Gastroesophageal sphincter (tissue), 4 donors: ENCODE data around the gene PIF1. TPM values are rescaled to one million over a fixed set of nuclear protein-coding genes. Genes with fewer than 3 reads are reported as not detected.

ENCODE experiments used
- ATAC-seq: fragments of 150-250 bp; one replicate; pipeline ENCODE4 v1.9.1; 2016; ENCODE audit warnings: mild to moderate bottlenecking, moderate library complexity
- H3K27ac ChIP-seq, 4 donors: fragments of 200-600 bp; sonication (generic) in 3 of 4; 1 replicate in 3 of 4; 2 replicates in 1 of 4; pipeline ENCODE4 v1.5.1; 2016 to 2019
- H3K27me3 ChIP-seq: fragments of 200-600 bp; sonication (generic); one replicate; pipeline ENCODE4 v1.5.1; 2019
- H3K36me3 ChIP-seq, 2 donors: fragments of 200-600 bp; sonication (generic); one replicate each; pipeline ENCODE4 v1.5.1; 2019; ENCODE audit warnings: control low read depth in 1 of 2
- H3K4me1 ChIP-seq, 3 donors: fragments of 200-600 bp; sonication (generic); 1 replicate in 2 of 3; 2 replicates in 1 of 3; pipeline ENCODE4 v1.5.1; 2016 to 2019; ENCODE audit warnings: control low read depth in 2 of 3
- H3K4me3 ChIP-seq, 2 donors: fragments of 200-600 bp; sonication (generic); one replicate each; pipeline ENCODE4 v1.5.1; 2019; ENCODE audit warnings: mild to moderate bottlenecking in 1 of 2, moderate library complexity in 1 of 2
- H3K9me3 ChIP-seq, 3 donors: fragments of 200-600 bp; sonication (generic); one replicate each; pipeline ENCODE4 v1.5.1; 2017 to 2019; ENCODE audit warnings: control low read depth in 2 of 3
- CTCF ChIP-seq, 4 experiments: fragments of 200-600 bp in 2 of 4; fragments of 450-650 bp in 2 of 4; sonication (generic) in 1 of 4; IDR thresholded peaks; one replicate each; pipeline ENCODE4 v1.5.1; 2017 to 2019; ENCODE audit warnings: antibody characterized with exemption in 4 of 4, mild to moderate bottlenecking in 2 of 4, moderate library complexity in 2 of 4
- EP300 ChIP-seq: sonication (generic); formaldehyde crosslinking; IDR thresholded peaks from one replicate; pipeline ENCODE4 v1.6.1; 2017; ENCODE audit warnings: antibody characterized with exemption, mild to moderate bottlenecking
- POLR2A ChIP-seq, 2 donors: fragments of 450-650 bp; IDR thresholded peaks; one replicate each; pipeline ENCODE4 v1.6.1; 2017; ENCODE audit warnings: antibody characterized with exemption in 2 of 2, mild to moderate bottlenecking in 2 of 2, moderate library complexity in 1 of 2
- POLR2AphosphoS5 ChIP-seq: sonication (generic); formaldehyde crosslinking; IDR thresholded peaks from one replicate; pipeline ENCODE4 v1.6.1; 2017; ENCODE audit warnings: antibody characterized with exemption
- WGBS, 2 donors: methylation state at CpG; one replicate each; pipeline ENCODE4 v1.1.5; 2018; ENCODE audit warnings: low coverage in 1 of 2; 5-methylcytosine and 5-hydroxymethylcytosine counted together
- total RNA-seq, 4 donors: library from RNA; depleted of rRNA; stranded (reverse); fragments of >200 nt; gene quantifications; one replicate each; pipeline ENCODE4 v1.1.0, GENCODE V29; 2016

PIF1 gene
- total RNA-seq, 4 donors from 2014 or later, result 1.6 to 3.4 (median 2.3) TPM

- WGBS, 2 donors, result 81% methylated on average over 4 of the region's 6 CpGs; no CpG with 5 or more reads in 1 of the 2 donors
- no peaks in the 10 kb centered on the region for H3K9me3 ChIP-seq
- no peaks in the 10 kb centered on the region for H3K27me3 ChIP-seq
- peak overlapping the region in 1 of 2 donors; percentile 68 for H3K4me3 ChIP-seq
- no peaks in the 10 kb centered on the region for H3K36me3 ChIP-seq
- peaks cover 0 to 81% (median 10%) of the 10 kb centered on the region in 3 donors for H3K4me1 ChIP-seq
- TF ChIP-seq POLR2A (IDR thresholded peaks at IDR 0.05) (no peak), CTCF (IDR thresholded peaks at IDR 0.05) (no peak), POLR2AphosphoS5 (no peak), EP300 (no peak)
- H3K27ac ChIP-seq, result peak overlapping the region; percentile 92 to 98 (median 98)
- ATAC-seq, result no peak
These were observed 52.5 kb downstream of the PIF1 start for GRCh38 chr15:64772964-64773363.

GRCh38 chr15:64772488-64772887 lies 53.0 kb downstream of the PIF1 start:
- Histone ChIP-seq H3K9me3 (no peaks in the 10 kb centered on the region), H3K4me1 (peaks cover 0 to 81% (median 10%) of the 10 kb centered on the region in 3 donors), H3K4me3 (peak overlapping the region in 1 of 2 donors; percentile 68), H3K36me3 (no peaks in the 10 kb centered on the region), H3K27ac (peak overlapping the region in 3 of 4 donors; percentile 92 to 98 (median 98)), H3K27me3 (no peaks in the 10 kb centered on the region)
- 33 to 49% methylated on average over 1 to 3 of the region's 3 CpGs for WGBS, 2 donors
- TF ChIP-seq CTCF (IDR thresholded peaks at IDR 0.05), result no peak
- TF ChIP-seq POLR2A (IDR thresholded peaks at IDR 0.05), result no peak
- TF ChIP-seq POLR2AphosphoS5, result no peak
- no peak for TF ChIP-seq EP300
- ATAC-seq, result no peak

- 17 to 29% methylated on average over 1 of the region's 2 CpGs for WGBS, 2 donors
- H3K36me3 ChIP-seq, result no peaks in the 10 kb centered on the region
- H3K9me3 ChIP-seq, result no peaks in the 10 kb centered on the region
- no peaks in the 10 kb centered on the region for H3K27me3 ChIP-seq
- no peak for ATAC-seq
- TF ChIP-seq CTCF (IDR thresholded peaks at IDR 0.05) (no peak), EP300 (no peak), POLR2AphosphoS5 (no peak), POLR2A (IDR thresholded peaks at IDR 0.05) (no peak)
- no peak overlapping the region for H3K4me3 ChIP-seq
- peaks cover 0 to 79% (median 4%) of the 10 kb centered on the region in 3 donors for H3K4me1 ChIP-seq
- peak overlapping the region in 3 of 4 donors; percentile 40 to 98 (median 54) for H3K27ac ChIP-seq
These were observed 54.8 kb downstream of the PIF1 start for GRCh38 chr15:64770626-64771025.

- H3K4me1 ChIP-seq, result peaks cover 0 to 78% (median 1%) of the 10 kb centered on the region in 3 donors
- peak; percentile 12 for ATAC-seq
These were observed 58.2 kb downstream of the PIF1 start for GRCh38 chr15:64767203-64767602.

More at GRCh38 chr15:64767203-64767602, 58.2 kb downstream of the PIF1 start:
- Histone ChIP-seq H3K36me3 (no peaks in the 10 kb centered on the region), H3K27ac (peak overlapping the region in 3 of 4 donors; percentile 62 to 65 (median 64)), H3K4me3 (no peak overlapping the region), H3K27me3 (no peaks in the 10 kb centered on the region), H3K9me3 (no peaks in the 10 kb centered on the region)
- TF ChIP-seq CTCF (IDR thresholded peaks at IDR 0.05) (peak in 1 of 4 experiments; percentile 8), POLR2AphosphoS5 (no peak)
- WGBS, 2 donors, result 100% methylated on average over 1 of the region's 7 CpGs; no CpG with 5 or more reads in 1 of the 2 donors
